Heart right ventricle (tissue), 16 donors: ENCODE data around the gene BBLN. TPM values are rescaled to one million over a fixed set of nuclear protein-coding genes. Genes with fewer than 3 reads are reported as not detected.

Experiments
- ATAC-seq, 8 donors: fragments of 200-7000 bp; cut with Tn5 transposase; one replicate each; pipeline ENCODE4 v1.9.1; 2020; ENCODE audit warnings: mild to moderate bottlenecking in 8 of 8, moderate library complexity in 8 of 8, moderate number of reproducible peaks in 1 of 8
- DNase-seq, 2 donors: peaks; one replicate each; pipeline ENCODE4 v3.0.0-alpha.2; 2020
- H3K27ac ChIP-seq, 10 donors: fragments of 200-600 bp; sonication (generic) in 2 of 10; one replicate each; pipeline versions ENCODE4 v1.5.0 to v1.8.0; 2020 to 2022; ENCODE audit warnings: mild to moderate bottlenecking in 3 of 10
- H3K27me3 ChIP-seq, 7 donors: fragments of 200-600 bp; one replicate each; pipeline ENCODE4 v1.8.0; 2021 to 2022; ENCODE audit warnings: mild to moderate bottlenecking in 2 of 7
- H3K36me3 ChIP-seq, 9 donors: fragments of 200-600 bp; sonication (generic) in 1 of 9; one replicate each; pipeline versions ENCODE4 v1.5.0 to v1.8.0; 2020 to 2022; ENCODE audit warnings: mild to moderate bottlenecking in 2 of 9
- H3K4me1 ChIP-seq, 9 donors: fragments of 200-600 bp; sonication (generic) in 1 of 9; one replicate each; pipeline versions ENCODE4 v1.5.0 to v1.8.0; 2020 to 2022; ENCODE audit warnings: mild to moderate bottlenecking in 4 of 9
- H3K4me3 ChIP-seq, 10 donors: fragments of 200-600 bp; sonication (generic) in 2 of 10; one replicate each; pipeline versions ENCODE4 v1.5.0 to v1.8.0; 2020 to 2022; ENCODE audit warnings: mild to moderate bottlenecking in 7 of 10, moderate library complexity in 2 of 10
- H3K9me3 ChIP-seq, 11 donors: fragments of 200-600 bp in 10 of 11; sonication (generic) in 2 of 11; one replicate each; pipeline versions ENCODE4 v1.5.0 to v1.8.0; 2013 to 2022; ENCODE audit warnings: mild to moderate bottlenecking in 2 of 11, control low read depth in 1 of 11, moderate library complexity in 1 of 11
- whole genome bisulfite sequencing, 2 donors: extraction: QIAGEN DNeasy Blood & Tissue Kit; methylation state at CpG; one replicate each; pipeline ENCODE4 v1.1.7; 2013; ENCODE audit warnings: inconsistent platforms in 1 of 2; 5-methylcytosine and 5-hydroxymethylcytosine counted together
- intact Hi-C, 10 donors: fragments of 100-400 bp; cut with DNase I; formaldehyde crosslinking; loops; one replicate each; pipeline versions ENCODE4 v1.11.1 to v1.14.2; 2022
- polyA plus RNA-seq, 2 donors: library from polyadenylated mRNA; stranded (reverse); fragments of 200-250 nt; gene quantifications; one replicate each; pipeline ENCODE4 v1.2.3, GENCODE V29; 2013
- total RNA-seq, 10 donors: library from RNA; stranded (reverse); fragmentation: NEBNext Ultra II Directional in 3 of 10; extraction: Animal tissue kit (Norgen Biotek cat#: 25700) in 3 of 10; gene quantifications; one replicate each; pipeline versions ENCODE4 v1.2.1 to v1.2.4, GENCODE V29; 2021 to 2023
- TF ChIP-seq, protein P1 (sequence below), 9 donors: fragments of 200-600 bp; sonication (generic) in 2 of 9; IDR thresholded peaks; one replicate each; pipeline versions ENCODE4 v1.5.0 to v1.8.0; 2021 to 2022; ENCODE audit warnings: antibody characterized with exemption in 9 of 9, mild to moderate bottlenecking in 5 of 9, moderate library complexity in 1 of 9
- donor health status: Arrhythmogenic right ventricular cardiomyopathy.
- donor health status: ischemic (EF 13 %, LVEDD 7.1; RV severe dilation, severe dysfunction).
- donor health status: healthy with polysubstance abuse.
- donor health status: DM: no; HTN: yes; CAD: no.
- donor health status: DM: no; HTN: no; CAD: no.
- donor health status: ischemic (EF 25% LVEDD 6.9; RV normal size, moderate dysfunction).
- donor health status: ischemic (EF 25% LVEDD 5.7; RV mildly dilated, moderate dysfunction).
- donor health status: healthy.
- donor health status: DM: yes; HTN: yes; CAD: no.
- donor health status: Ischemic cardiomyopathy.
- donor health status: ischemic (EF 35%, LVEDD 5.7; RV mildly dilated, moderate dysfunction).
- donor health status: nonischemic (EF 11% LVEDD 7.7; RV severe dilation, severe dysfunction).
- donor health status: DM: yes; HTN: yes; CAD: no.
- donor health status: PGD.
- donor health status: ischemic (EF 29% LVEDD 5.4; RV normal size, mild dysfunction).
- donor health status: nonischemic (EF 23%, LVEDD 6.1; RV moderate dilation, normal function).

BBLN gene
- total and polyA plus RNA-seq, 12 donors: 29.5 to 159 (median 38.6) TPM

DNA sequence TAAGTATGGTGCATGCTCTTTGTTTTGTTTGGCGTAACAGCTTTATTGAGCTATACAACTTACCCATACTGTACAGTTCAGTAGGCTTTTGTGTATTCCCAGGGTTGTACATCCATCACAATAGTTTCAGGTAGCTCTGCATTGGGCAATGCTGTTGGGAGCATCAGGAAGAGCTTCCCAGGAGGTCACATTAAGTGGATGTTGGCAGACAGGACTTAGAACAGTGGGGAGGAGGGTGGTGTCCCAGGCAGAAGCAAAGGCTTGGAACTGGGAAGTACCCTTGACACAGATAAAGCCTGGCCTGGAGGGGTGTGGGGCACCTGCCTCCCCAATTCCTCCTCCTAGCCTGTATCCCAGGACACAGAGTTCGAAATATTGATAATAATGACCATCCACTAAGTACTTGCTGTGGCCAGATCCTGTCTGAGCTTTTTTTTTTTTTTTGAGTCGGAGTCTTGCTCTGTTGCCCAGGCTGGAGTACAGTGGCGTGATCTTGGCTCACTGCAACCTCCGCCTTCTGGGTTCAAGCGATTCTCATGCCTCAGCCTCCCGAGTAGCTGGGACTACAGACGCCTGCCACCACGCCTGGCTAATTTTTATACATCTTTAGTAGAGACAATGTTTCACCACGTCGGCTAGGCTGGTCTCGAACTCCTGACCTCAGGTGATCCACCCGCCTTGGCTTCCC lies 1.3 kb downstream of the BBLN start:
- peaks cover 0 to 27% (median 13%) of the 10 kb centered on the region in 9 donors for H3K4me1 ChIP-seq
- H3K9me3 ChIP-seq: no peaks in the 10 kb centered on the region
- H3K27me3 ChIP-seq: no peaks in the 10 kb centered on the region
- no peak overlapping the region for H3K27ac ChIP-seq
- ATAC-seq: no peak
- peaks cover 0 to 42% (median 10%) of the 10 kb centered on the region in 9 donors for H3K36me3 ChIP-seq
- intact Hi-C loops: no loop called here
- peak overlapping the region in 4 of 10 donors; percentile 68 to 92 (median 78) for H3K4me3 ChIP-seq
- TF ChIP-seq, protein P1, sequence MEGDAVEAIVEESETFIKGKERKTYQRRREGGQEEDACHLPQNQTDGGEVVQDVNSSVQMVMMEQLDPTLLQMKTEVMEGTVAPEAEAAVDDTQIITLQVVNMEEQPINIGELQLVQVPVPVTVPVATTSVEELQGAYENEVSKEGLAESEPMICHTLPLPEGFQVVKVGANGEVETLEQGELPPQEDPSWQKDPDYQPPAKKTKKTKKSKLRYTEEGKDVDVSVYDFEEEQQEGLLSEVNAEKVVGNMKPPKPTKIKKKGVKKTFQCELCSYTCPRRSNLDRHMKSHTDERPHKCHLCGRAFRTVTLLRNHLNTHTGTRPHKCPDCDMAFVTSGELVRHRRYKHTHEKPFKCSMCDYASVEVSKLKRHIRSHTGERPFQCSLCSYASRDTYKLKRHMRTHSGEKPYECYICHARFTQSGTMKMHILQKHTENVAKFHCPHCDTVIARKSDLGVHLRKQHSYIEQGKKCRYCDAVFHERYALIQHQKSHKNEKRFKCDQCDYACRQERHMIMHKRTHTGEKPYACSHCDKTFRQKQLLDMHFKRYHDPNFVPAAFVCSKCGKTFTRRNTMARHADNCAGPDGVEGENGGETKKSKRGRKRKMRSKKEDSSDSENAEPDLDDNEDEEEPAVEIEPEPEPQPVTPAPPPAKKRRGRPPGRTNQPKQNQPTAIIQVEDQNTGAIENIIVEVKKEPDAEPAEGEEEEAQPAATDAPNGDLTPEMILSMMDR (IDR thresholded peaks at IDR 0.05): no peak
- no peak for DNase-seq
- 89 to 95% methylated on average over 13 of the region's 13 CpGs for WGBS, 2 donors

DNA sequence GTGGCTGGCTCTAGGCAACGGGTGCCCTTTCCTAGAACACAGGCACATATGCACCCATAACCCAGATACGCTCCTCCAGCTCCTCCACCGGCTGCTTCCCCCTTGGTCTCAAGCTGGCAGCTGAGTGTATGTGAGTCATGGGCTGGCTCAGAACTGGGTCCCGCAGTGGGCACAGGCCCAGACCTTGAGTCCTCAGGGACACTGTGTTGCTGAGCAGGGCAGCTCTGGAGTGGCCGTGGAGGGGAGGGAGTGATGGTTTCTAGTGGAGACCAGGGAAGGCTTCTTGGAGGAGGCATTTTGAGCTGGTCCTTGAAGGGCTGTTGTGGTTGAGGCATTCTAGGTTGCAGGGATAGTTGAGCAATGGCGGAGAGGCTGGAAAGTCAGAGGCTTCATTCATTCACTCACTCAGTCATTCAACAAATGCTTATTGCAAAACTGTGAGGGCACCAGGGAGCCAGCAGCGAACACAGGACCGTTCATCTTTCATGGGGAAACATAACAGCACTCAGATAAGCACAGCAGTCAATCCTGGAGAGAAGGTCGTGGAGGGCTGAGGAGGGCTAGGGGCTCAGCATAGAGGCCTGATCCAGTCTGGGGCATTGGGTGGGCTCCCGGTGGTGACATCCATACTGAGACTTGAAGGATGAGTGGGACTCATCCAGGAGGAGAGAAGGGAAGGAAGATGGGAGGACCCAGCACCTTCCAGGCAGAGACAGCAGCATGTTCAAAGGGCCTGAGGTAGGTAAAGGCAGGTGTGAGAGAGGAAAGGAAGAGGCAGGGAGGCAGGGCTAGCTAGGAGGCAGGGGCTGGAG lies 2.4 kb downstream of the BBLN start:
- Histone ChIP-seq H3K36me3 (peaks cover 0 to 53% (median 20%) of the 10 kb centered on the region in 9 donors), H3K4me3 (no peak overlapping the region), H3K27ac (no peak overlapping the region), H3K4me1 (peaks cover 0 to 27% (median 13%) of the 10 kb centered on the region in 9 donors), H3K27me3 (no peaks in the 10 kb centered on the region), H3K9me3 (no peaks in the 10 kb centered on the region)
- ATAC-seq: peak in 5 of 8 donors; percentile 10 to 70 (median 33)
- intact Hi-C loops: no loop called here
- TF ChIP-seq, protein P1 (IDR thresholded peaks at IDR 0.05): no peak
- 74 to 75% methylated on average over 10 of the region's 10 CpGs for WGBS, 2 donors
- DNase-seq: peak; percentile 34 to 70

DNA sequence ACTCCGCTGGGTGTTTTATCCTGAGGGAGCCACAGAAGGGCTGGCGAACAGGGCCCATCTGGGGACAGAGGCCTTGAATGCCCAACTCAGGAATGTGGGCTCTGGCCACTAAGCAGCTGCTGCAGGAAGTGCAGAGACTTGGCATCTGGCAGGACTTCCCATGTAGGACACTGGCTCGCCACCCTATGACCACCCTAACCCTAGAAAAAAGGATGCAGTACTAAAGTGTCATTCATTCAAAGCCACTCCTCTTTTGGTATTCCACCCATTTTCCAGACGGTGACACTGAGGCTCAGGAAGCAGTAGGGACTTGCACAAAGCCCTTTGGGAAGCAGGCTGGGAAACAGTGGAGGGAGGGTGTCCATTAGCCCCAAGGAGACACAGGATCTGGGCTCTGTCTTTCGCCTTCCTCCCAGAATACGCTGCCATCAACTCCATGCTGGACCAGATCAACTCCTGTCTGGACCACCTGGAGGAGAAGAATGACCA lies 3.0 kb downstream of the BBLN start:
- DNase-seq: no peak
- Histone ChIP-seq H3K27ac (no peak overlapping the region), H3K36me3 (peaks cover 0 to 59% (median 23%) of the 10 kb centered on the region in 9 donors), H3K4me3 (no peak overlapping the region), H3K27me3 (no peaks in the 10 kb centered on the region), H3K4me1 (peaks cover 0 to 27% (median 13%) of the 10 kb centered on the region in 9 donors), H3K9me3 (no peaks in the 10 kb centered on the region)
- 94 to 96% methylated on average over 6 of the region's 6 CpGs for WGBS, 2 donors
- TF ChIP-seq, protein P1 (IDR thresholded peaks at IDR 0.05): no peak
- ATAC-seq: no peak
- intact Hi-C loops: no loop called here

DNA sequence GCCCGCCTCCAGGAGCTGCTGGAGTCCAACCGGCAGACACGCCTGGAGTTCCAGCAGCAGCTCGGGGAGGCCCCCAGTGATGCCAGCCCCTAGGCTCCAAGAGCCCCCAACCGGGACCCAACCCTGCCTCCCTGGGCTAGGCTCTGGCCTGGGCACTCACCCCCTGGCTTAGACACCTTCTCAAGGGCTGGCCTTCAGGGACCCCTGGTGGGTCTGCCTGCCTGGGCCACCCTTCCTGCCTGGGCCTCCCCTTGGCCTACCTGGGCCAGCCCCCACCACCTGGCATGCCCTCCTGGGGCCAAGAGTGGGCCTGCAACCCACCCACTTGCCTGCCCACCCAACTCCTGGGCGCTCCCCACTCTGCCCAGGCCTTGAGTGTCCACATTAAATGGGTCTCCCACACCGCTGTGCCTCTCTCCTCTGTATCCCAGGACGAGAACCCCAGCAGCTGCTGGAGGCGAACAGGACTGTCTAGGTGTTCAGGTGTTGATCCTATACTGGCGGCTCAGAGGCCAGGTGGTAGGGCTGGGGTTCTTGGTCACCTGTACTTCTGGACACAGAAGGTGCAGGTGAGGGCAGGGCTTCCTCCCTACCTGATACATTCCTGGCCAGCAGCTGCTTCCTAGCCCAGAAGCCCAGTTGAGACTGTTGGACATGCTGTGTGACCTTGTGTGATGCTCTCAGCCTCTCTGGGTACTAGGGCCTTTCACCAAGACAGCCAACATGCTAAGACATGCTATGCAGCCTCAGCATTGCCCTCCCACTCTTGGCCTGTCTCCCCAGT lies 3.6 kb downstream of the BBLN start:
- 97 to 98% methylated on average over 10 of the region's 10 CpGs for WGBS, 2 donors
- no peaks in the 10 kb centered on the region for H3K27me3 ChIP-seq
- TF ChIP-seq, protein P1 (IDR thresholded peaks at IDR 0.05): no peak
- no peaks in the 10 kb centered on the region for H3K9me3 ChIP-seq
- ATAC-seq (no peak), DNase-seq (no peak)
- peak overlapping the region in 1 of 10 donors; percentile 56 for H3K27ac ChIP-seq
- intact Hi-C loops: no loop called here
- peaks cover 0 to 66% (median 28%) of the 10 kb centered on the region in 9 donors for H3K36me3 ChIP-seq
- H3K4me1 ChIP-seq: peaks cover 0 to 27% (median 13%) of the 10 kb centered on the region in 9 donors
- H3K4me3 ChIP-seq: no peak overlapping the region
